OCI-LY7 (cell line): ENCODE results near the gene P2RY14. TPM values are rescaled to one million over a fixed set of nuclear protein-coding genes. Genes with fewer than 3 reads are reported as not detected.

Experiments
- BruUV-seq: library from RNA; stranded (reverse); fragments of 400-500 nt; replicated peaks from 2 replicates; lab custom pipeline; 2021; lab: Mats Ljungman, UMichigan
- CTCF ChIA-PET: fragments of 300-600 bp; sonication (Branson Sonifier 250); formaldehyde crosslinking; loops from one replicate; lab custom pipeline; 2022; ENCODE audit warnings: antibody characterized with exemption; ENCODE audit not compliant: unreplicated experiment; lab: Charles Lee
- POLR2A ChIA-PET: fragments of 300-600 bp; sonication (Branson Sonifier 250); formaldehyde crosslinking; loops from one replicate; lab custom pipeline; 2022; ENCODE audit warnings: antibody characterized with exemption; lab: Charles Lee
- DNase-seq: peaks from one replicate; pipeline ENCODE4 v3.0.0-alpha.2; 2015; ENCODE audit warnings: low spot score
- H2AFZ ChIP-seq: fragments of 200-600 bp; sonication (generic), shearing (Covaris generic); 2 replicates; pipeline ENCODE4 v1.6.1; 2014; ENCODE audit warnings: mild to moderate bottlenecking, antibody characterized with exemption, low read length, moderate library complexity
- H3K27ac ChIP-seq: fragments of 200-600 bp; sonication (generic); 2 replicates; pipeline ENCODE4 v1.5.1; 2014; ENCODE audit warnings: mixed run types, low read depth, mild to moderate bottlenecking, moderate library complexity, low read length, inconsistent platforms; ENCODE audit not compliant: poor library complexity, severe bottlenecking
- H3K36me3 ChIP-seq: fragments of 200-600 bp; sonication (generic); 2 replicates; pipeline ENCODE4 v1.6.1; 2014; ENCODE audit warnings: mild to moderate bottlenecking, antibody characterized with exemption, low read length, moderate library complexity, mixed read lengths; ENCODE audit not compliant: insufficient read depth
- H3K4me1 ChIP-seq: fragments of 200-600 bp; sonication (generic); 2 replicates; pipeline ENCODE4 v1.5.1; 2014; ENCODE audit warnings: mild to moderate bottlenecking, low read length; ENCODE audit not compliant: insufficient read depth, poor library complexity, severe bottlenecking
- H3K4me2 ChIP-seq: fragments of 200-600 bp; sonication (generic); 2 replicates; pipeline ENCODE4 v1.6.1; 2014; ENCODE audit warnings: mild to moderate bottlenecking, low read length
- H3K4me3 ChIP-seq: fragments of 200-600 bp; sonication (generic); 2 replicates; pipeline ENCODE4 v1.5.1; 2014; ENCODE audit warnings: mild to moderate bottlenecking, low read depth, low read length; ENCODE audit not compliant: poor library complexity, severe bottlenecking
- H3K79me2 ChIP-seq: fragments of 200-600 bp; sonication (generic); 2 replicates; pipeline ENCODE4 v1.6.1; 2016; ENCODE audit warnings: low read depth, mild to moderate bottlenecking, low read length, moderate library complexity, mixed read lengths; ENCODE audit not compliant: insufficient read depth
- H3K9me2 ChIP-seq: fragments of 200-600 bp; sonication (generic); 2 replicates; pipeline ENCODE4 v1.6.1; 2016; ENCODE audit warnings: mild to moderate bottlenecking, low read length, mixed read lengths; ENCODE audit not compliant: insufficient read depth
- H3K9me3 ChIP-seq: fragments of 200-600 bp; sonication (generic); 2 replicates; pipeline ENCODE4 v1.6.1; 2014; ENCODE audit warnings: mild to moderate bottlenecking, mixed run types, low read length, mixed read lengths
- H4K20me1 ChIP-seq: fragments of 200-600 bp; sonication (generic); 2 replicates; pipeline ENCODE4 v1.6.1; 2014; ENCODE audit warnings: mild to moderate bottlenecking, antibody characterized with exemption, low read length, moderate library complexity, mixed read lengths; ENCODE audit not compliant: insufficient read depth
- CTCF ChIP-seq: fragments of 200-600 bp; sonication (generic); conservative IDR thresholded peaks from 2 replicates; pipeline ENCODE4 v1.5.1; 2014; ENCODE audit warnings: mild to moderate bottlenecking, antibody characterized with exemption, low read length, moderate library complexity, mixed read lengths
- EZH2phosphoT487 ChIP-seq: fragments of 200-600 bp; sonication (generic); IDR thresholded peaks from 2 replicates; pipeline ENCODE4 v1.6.1; 2018; ENCODE audit warnings: low read depth, borderline replicate concordance, mild to moderate bottlenecking, mixed run types, antibody characterized with exemption, low read length, moderate library complexity, mixed read lengths
- intact Hi-C: fragments of 100-400 bp; cut with micrococcal nuclease; formaldehyde crosslinking; loops from one replicate; pipeline ENCODE4 v1.10.0; 2022; ENCODE audit not compliant: unreplicated experiment
- total RNA-seq, 2 experiments: library from RNA; depleted of rRNA in 1 of 2; stranded (reverse); fragments of >200 nt in 1 of 2; shearing (Covaris generic) in 1 of 2; gene quantifications; 2 replicates each; pipeline ENCODE4 v1.2.3, GENCODE V29; 2014 to 2022

P2RY14 gene
- total RNA-seq, 2 experiments from 2014 or later, result not detected

DNA sequence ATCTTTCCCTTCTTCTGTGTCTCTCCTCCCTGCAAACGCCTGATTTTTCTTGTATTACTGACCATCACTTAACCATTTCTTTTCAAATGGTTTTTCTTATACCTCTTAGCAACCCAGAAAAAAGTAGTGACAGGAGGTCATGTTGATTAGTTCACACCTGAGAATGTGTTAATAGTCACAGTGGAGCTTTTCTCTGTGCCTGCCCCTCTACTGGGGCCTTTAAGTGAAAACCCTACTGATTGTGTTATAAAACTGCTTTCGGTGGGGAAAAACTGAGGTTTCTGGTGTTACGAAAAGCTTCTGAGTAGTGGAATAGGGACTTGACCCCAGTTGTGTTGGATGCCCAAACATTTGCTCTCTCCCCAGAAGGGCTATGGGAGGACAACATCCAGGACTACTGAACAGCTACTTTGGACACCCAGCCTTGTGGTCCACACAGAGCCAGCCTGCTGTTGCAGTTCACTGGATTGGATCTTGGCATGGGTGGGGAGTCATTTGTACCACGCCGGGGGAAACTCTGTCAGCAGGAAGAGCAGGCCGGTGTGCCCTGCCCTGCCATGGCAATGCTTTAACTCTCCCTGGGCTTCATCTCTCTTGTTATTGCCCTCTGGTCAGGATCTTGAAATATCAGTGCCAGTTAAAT is 27.9 kb upstream of the P2RY14 start:
- no peak overlapping the region for H3K4me2 ChIP-seq
- H4K20me1 ChIP-seq, result no peaks in the 10 kb centered on the region
- H3K4me1 ChIP-seq, result no peaks in the 10 kb centered on the region
- no peak for TF ChIP-seq EZH2phosphoT487
- TF ChIP-seq CTCF, result no peak
- BruUV-seq, result no TSS peak
- ChIA-PET CTCF (no interaction called here), POLR2A (interaction anchor here (2.1 kb wide), 1 partner anchor 14 kb away, joined by 5 read pairs; no protein-coding TSS in a partner anchor)
- no peak overlapping the region for H3K27ac ChIP-seq
- H3K9me2 ChIP-seq, result no peaks in the 10 kb centered on the region
- intact Hi-C loops, result no loop called here
- no peaks in the 10 kb centered on the region for H3K79me2 ChIP-seq
- DNase-seq, result no peak
- H3K36me3 ChIP-seq, result no peaks in the 10 kb centered on the region
- no peak overlapping the region for H2AFZ ChIP-seq
- H3K4me3 ChIP-seq, result no peak overlapping the region
- no peaks in the 10 kb centered on the region for H3K9me3 ChIP-seq

DNA sequence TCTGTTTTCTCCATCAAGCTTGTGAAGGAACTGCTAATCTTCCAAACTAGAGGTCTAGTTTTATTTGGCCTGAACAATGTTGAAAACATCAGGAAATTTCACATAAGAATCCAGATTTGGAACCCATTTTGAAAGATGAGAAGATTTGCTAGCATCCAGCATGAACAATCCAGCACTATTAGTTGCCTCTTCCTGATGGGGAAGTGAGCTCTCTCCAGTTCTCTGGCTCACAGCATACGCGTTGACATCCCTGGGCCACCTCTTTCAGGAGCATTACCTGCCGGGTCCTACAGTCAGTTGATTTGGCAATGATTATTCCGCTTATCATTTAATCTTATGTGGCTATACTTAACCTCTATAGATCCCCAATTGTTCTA is 27.4 kb upstream of the P2RY14 start:
- Histone ChIP-seq H3K36me3 (no peaks in the 10 kb centered on the region), H3K4me3 (no peak overlapping the region), H3K79me2 (no peaks in the 10 kb centered on the region), H3K9me2 (no peaks in the 10 kb centered on the region), H3K27ac (no peak overlapping the region), H2AFZ (no peak overlapping the region), H4K20me1 (no peaks in the 10 kb centered on the region), H3K4me2 (no peak overlapping the region), H3K9me3 (no peaks in the 10 kb centered on the region), H3K4me1 (no peaks in the 10 kb centered on the region)
- ChIA-PET CTCF (no interaction called here), POLR2A (interaction anchor here (0.6 to 2.1 kb wide), 2 partner anchors 13 to 246 kb away, joined by 3 to 5 read pairs; no protein-coding TSS in a partner anchor)
- DNase-seq, result no peak
- intact Hi-C loops, result no loop called here
- no TSS peak for BruUV-seq
- no peak for TF ChIP-seq CTCF

DNA sequence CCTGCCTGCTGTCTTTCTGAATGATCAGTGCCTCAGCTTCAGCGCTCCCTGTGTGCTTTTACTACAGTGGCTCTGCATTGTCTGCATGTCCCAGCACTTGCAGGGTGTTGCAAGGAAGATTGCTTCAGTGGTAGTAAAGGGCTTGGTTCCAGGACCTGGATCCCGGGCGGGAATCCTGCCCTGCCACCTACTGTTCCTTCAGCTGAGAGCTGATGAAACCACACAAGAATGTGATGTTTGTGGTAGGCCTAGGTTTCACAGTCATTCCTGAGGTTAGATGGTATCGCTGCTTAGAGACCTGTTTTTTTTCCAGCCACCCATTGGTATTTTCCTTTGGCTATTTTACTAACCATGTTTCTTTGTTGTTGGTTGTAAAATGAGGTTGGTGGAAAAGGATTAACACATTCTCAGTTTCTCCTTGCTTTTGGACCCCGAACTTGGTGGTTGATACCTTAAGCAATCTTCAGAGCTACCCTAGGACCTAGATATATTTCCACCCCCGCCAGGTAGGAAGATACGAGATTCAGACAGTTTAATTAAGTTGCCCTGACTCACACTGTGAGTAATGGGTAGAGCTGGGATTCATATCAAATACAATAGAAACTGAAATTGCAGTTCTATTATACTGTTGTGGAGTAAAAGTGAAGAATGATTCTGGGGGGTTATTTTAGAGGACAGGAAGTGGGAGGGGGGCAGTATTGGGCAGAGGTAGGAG is 26.9 kb upstream of the P2RY14 start:
- intact Hi-C loops, result no loop called here
- POLR2A ChIA-PET, result interaction anchor here (0.6 to 1.3 kb wide), 2 partner anchors 27 to 246 kb away, joined by 3 read pairs; no protein-coding TSS in a partner anchor
- Histone ChIP-seq H3K9me2 (no peaks in the 10 kb centered on the region), H3K4me3 (no peak overlapping the region), H2AFZ (no peak overlapping the region), H3K4me1 (no peaks in the 10 kb centered on the region), H3K9me3 (no peaks in the 10 kb centered on the region), H4K20me1 (no peaks in the 10 kb centered on the region), H3K27ac (no peak overlapping the region), H3K79me2 (no peaks in the 10 kb centered on the region), H3K4me2 (no peak overlapping the region), H3K36me3 (no peaks in the 10 kb centered on the region)
- no peak for DNase-seq
- CTCF ChIA-PET, result no interaction called here
- no TSS peak for BruUV-seq
- TF ChIP-seq EZH2phosphoT487 (no peak), CTCF (no peak)
